ENCODE results near the gene SRPX2.

DNA sequence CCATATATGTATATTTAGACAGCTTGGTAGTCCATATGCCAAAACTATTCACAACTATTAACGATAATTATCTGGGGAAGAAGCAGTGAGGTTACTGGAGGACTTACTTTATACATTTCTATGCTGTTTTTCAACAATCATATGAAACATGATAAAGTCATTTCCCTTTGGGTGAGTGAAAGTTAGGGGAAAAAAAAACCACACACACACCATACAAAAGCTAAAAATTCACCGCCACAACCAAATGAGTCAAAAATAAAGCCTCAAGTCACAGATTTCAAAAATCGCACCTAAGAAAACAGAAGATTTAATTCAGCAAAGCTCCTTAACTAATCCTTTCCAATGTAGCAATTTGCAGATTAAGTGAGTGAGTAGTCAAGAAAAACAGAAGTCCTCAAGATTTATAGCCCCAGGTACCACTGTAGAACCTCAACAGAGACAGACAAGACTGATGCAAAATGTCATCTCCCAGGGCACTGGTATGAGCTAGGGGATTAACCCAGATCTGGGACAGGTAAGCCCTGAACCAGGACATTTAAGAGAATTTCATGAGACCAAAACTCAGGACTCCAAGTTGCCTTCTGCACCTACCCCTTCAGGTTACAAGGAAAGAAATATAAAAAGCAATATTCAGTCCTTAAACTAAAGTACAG lies 52.8 kb downstream of the SRPX2 start:
- TF ChIP-seq GATA2 (IDR thresholded peaks at IDR 0.05; ENCODE audit: low read depth, low read length) (no peak), GATA3 (IDR thresholded peaks at IDR 0.05; ENCODE audit: low read depth, low read length) (no peak)

Data from SH-SY5Y (cell line).